Mucosa of stomach (tissue), 1 donor: Measurements from ENCODE around the gene HPCAL1.
"Not testable (repeated sequence)": the region's sequence is repeated elsewhere in the genome, so short reads cannot be mapped to it uniquely, and the experiment has no call there.

Source experiments
- H3K27me3 ChIP-seq: one replicate; pipeline ENCODE4 v1.7.0; 2013; ENCODE audit warnings: mild to moderate bottlenecking, low read length; ENCODE audit not compliant: control insufficient read depth, insufficient read depth
- H3K36me3 ChIP-seq: one replicate; pipeline ENCODE4 v1.7.0; 2013; ENCODE audit warnings: low read length; ENCODE audit not compliant: control insufficient read depth, insufficient read depth
- H3K4me1 ChIP-seq: one replicate; pipeline ENCODE4 v1.7.0; 2013; ENCODE audit warnings: mild to moderate bottlenecking, low read length; ENCODE audit not compliant: control insufficient read depth, insufficient read depth
- H3K4me3 ChIP-seq: one replicate; pipeline ENCODE4 v1.7.0; 2013; ENCODE audit warnings: low read length
- H3K9ac ChIP-seq: one replicate; pipeline ENCODE4 v1.7.0; 2013; ENCODE audit warnings: mild to moderate bottlenecking, low read length, moderate library complexity
- H3K9me3 ChIP-seq: one replicate; pipeline ENCODE4 v1.7.0; 2013; ENCODE audit warnings: mild to moderate bottlenecking, low read length, moderate library complexity; ENCODE audit not compliant: control insufficient read depth
- donor health status: Pancreatic carcinoma.

HPCAL1 gene

GRCh38 chr2:10453905-10454298 lies 151.2 kb downstream of the HPCAL1 start:
- Histone ChIP-seq H3K4me1 (peaks cover 56% of the 10 kb centered on the region), H3K27me3 (no peaks in the 10 kb centered on the region), H3K4me3 (no peak overlapping the region), H3K9me3 (no peaks in the 10 kb centered on the region), H3K36me3 (no peaks in the 10 kb centered on the region), H3K9ac (no peak overlapping the region)

GRCh38 chr2:10454505-10454904 lies 151.8 kb downstream of the HPCAL1 start:
- Histone ChIP-seq H3K4me1 (peaks cover 50% of the 10 kb centered on the region), H3K4me3 (no peak overlapping the region), H3K9ac (no peak overlapping the region)

DNA sequence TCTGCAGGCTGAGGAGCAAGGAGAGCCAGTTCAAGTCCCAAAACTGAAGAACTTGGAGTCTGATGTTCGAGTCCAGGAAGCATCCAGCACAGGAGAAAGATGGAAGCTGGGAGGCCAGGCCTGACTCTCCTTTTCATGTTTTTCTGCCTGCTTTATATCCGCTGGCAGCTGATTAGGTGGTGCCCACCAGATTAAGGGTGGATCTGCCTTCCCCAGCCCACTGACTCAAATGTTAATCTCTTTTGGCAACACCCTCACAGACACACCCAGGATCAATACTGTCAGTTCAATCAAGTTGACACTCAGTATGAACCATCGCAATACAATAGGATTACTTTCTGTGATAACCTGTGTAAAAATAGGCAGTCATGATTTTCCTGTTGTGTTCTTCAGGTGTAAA lies 154.5 kb downstream of the HPCAL1 start:
- not testable (repeated sequence) for H3K4me3 ChIP-seq, H3K9ac ChIP-seq, H3K27me3 ChIP-seq, H3K36me3 ChIP-seq, H3K9me3 ChIP-seq
- H3K4me1 ChIP-seq: peaks cover 30% of the 10 kb centered on the region

More at GRCh38 chr2:10454505-10454904, 151.8 kb downstream of the HPCAL1 start:
- Histone ChIP-seq H3K36me3 (no peaks in the 10 kb centered on the region), H3K9me3 (no peaks in the 10 kb centered on the region), H3K27me3 (no peaks in the 10 kb centered on the region)

DNA sequence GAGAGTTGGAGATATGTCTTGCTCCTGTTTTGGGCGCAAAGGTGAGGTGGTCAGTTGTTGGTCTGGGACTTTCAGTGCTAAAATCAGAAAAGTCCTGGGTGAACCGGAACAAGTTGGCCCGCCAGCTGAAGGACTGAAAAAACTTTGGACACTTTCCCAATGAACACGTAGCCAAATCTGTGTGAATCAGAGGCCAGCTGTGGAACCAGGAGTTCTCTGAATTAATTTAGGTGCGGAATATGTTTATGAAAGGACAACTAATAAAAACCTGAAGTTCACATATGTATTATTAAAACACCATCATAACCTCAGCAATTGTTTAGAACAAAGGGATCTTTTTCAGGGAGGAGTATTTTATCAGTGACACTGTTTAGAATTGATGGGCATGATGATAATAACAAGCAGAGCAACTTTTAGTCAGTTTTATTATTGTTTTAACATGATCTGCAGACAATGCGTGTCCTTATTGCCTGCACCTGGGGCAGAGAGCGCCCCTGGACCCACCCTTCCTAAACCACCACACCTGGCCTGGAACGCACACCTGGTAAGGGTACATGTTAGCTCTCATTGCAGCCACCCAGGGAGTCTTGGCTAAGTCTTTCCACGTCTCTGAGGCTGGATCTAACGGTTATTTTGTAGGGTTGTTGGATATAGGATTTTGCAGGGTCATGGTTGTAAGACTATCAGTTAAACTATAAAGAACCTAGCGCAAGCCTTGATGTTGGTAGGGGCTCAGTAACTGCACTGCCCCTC lies 155.3 kb downstream of the HPCAL1 start:
- peaks cover 22% of the 10 kb centered on the region for H3K4me1 ChIP-seq
- no peak overlapping the region for H3K4me3 ChIP-seq
- H3K27me3 ChIP-seq: no peaks in the 10 kb centered on the region

GRCh38 chr2:10460366-10460796 lies 157.7 kb downstream of the HPCAL1 start:
- H3K4me1 ChIP-seq: peaks cover 9% of the 10 kb centered on the region
- H3K27me3 ChIP-seq: no peaks in the 10 kb centered on the region
- no peak overlapping the region for H3K4me3 ChIP-seq
- no peaks in the 10 kb centered on the region for H3K36me3 ChIP-seq
- no peak overlapping the region for H3K9ac ChIP-seq
- H3K9me3 ChIP-seq: no peaks in the 10 kb centered on the region

More for the DNA sequence above, 155.3 kb downstream of the HPCAL1 start:
- Histone ChIP-seq H3K36me3 (no peaks in the 10 kb centered on the region), H3K9ac (no peak overlapping the region), H3K9me3 (no peaks in the 10 kb centered on the region)

DNA sequence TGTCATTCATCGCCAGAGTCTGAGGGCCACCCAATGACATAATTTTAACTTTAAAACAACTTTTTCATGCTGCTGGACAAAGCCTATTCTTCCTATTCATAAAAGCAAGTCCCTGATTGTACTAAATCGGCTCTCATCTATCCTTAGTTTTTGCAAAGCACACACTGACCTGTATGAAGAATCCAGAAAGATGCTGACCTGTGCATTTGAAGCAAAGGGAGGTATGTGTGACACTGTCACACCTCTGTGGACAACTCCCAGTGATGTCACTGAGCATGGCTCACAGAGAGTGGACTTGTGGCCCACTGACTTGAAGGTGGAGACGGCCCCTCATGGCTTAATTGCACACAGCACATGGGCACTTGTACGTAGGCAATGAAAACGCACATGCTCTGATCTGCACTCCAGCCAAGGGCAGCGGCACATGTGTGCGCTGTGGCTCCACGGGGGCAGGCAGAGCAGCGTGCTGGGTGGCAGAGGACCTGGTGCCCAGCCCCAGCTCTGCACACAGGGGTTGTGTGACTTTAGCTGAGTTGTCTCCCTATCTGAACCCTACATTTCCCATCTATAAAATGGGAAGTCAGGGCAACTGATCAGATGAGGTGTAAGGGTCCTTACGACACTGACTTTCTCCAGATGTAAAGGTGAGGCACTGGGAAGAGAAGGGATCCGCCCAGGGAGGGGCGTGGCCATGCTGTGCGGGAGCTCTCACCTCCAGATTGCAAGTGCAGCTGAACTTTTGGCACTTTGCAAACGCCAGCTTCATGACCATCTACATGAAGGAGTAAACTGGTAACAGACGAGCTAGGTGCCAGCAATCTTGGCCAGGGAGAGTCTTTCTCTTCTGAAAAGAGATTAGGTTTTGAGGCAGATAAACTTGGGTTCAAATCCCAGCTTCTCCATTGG lies 159.7 kb downstream of the HPCAL1 start:
- Histone ChIP-seq H3K9me3 (no peaks in the 10 kb centered on the region), H3K4me1 (peaks cover 9% of the 10 kb centered on the region), H3K4me3 (no peak overlapping the region), H3K9ac (no peak overlapping the region), H3K27me3 (no peaks in the 10 kb centered on the region), H3K36me3 (no peaks in the 10 kb centered on the region)

- no peaks in the 10 kb centered on the region for H3K4me1 ChIP-seq
- no peaks in the 10 kb centered on the region for H3K9me3 ChIP-seq
- H3K4me3 ChIP-seq: no peak overlapping the region
- H3K36me3 ChIP-seq: no peaks in the 10 kb centered on the region
- H3K9ac ChIP-seq: no peak overlapping the region
- no peaks in the 10 kb centered on the region for H3K27me3 ChIP-seq
These were observed 163.2 kb downstream of the HPCAL1 start for GRCh38 chr2:10465910-10466309.

- Histone ChIP-seq H3K27me3 (no peaks in the 10 kb centered on the region), H3K4me3 (no peak overlapping the region), H3K9me3 (no peaks in the 10 kb centered on the region), H3K9ac (no peak overlapping the region), H3K4me1 (no peaks in the 10 kb centered on the region), H3K36me3 (no peaks in the 10 kb centered on the region)
These were observed 164.1 kb downstream of the HPCAL1 start for GRCh38 chr2:10466801-10467200.

DNA sequence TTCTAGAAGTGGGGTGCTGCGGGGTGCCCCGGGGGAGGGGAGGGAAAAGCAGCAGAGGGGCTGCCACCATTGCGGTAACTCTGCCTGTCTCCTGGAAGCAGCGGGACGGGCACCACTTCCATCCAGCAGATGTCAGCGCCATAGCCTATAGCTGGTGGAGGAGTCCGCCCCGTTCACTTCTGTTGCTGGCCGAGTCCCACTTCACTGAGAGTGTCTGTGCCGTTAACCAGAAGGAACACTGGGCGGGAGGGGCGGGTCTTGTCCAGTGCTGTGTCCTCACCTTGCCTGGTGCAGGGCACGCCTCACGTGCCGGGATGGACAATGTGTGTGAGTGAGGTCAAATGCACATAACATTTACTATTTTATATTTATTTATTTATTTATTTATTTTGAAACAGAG lies 164.7 kb downstream of the HPCAL1 start:
- no peaks in the 10 kb centered on the region for H3K9me3 ChIP-seq
- H3K9ac ChIP-seq: no peak overlapping the region
- H3K27me3 ChIP-seq: no peaks in the 10 kb centered on the region
- no peak overlapping the region for H3K4me3 ChIP-seq
- H3K36me3 ChIP-seq: no peaks in the 10 kb centered on the region
- H3K4me1 ChIP-seq: no peaks in the 10 kb centered on the region

DNA sequence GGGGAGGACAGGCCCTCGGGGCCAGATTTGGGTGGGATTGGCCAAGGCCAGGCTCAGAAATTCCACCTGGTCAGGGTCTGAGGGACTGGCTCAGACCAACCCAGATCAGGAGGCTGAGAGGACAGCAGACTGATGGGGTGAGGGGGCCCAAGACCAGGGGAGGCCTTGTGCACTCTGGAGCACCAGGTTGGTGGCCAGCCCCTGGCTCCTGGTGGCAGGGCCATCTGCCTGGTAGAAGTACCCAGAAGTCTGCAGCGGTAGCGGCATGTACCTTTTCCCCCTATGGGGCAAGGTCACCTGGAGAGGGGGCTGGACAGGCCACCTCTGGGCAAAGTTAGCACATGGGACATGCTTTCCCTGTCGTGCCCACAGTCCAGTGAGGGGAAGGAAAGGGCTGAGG lies 166.6 kb downstream of the HPCAL1 start:
- no peak overlapping the region for H3K9ac ChIP-seq
- H3K4me1 ChIP-seq: no peaks in the 10 kb centered on the region
- H3K4me3 ChIP-seq: no peak overlapping the region
- H3K36me3 ChIP-seq: no peaks in the 10 kb centered on the region
- no peaks in the 10 kb centered on the region for H3K9me3 ChIP-seq
- peaks cover 3% of the 10 kb centered on the region for H3K27me3 ChIP-seq

DNA sequence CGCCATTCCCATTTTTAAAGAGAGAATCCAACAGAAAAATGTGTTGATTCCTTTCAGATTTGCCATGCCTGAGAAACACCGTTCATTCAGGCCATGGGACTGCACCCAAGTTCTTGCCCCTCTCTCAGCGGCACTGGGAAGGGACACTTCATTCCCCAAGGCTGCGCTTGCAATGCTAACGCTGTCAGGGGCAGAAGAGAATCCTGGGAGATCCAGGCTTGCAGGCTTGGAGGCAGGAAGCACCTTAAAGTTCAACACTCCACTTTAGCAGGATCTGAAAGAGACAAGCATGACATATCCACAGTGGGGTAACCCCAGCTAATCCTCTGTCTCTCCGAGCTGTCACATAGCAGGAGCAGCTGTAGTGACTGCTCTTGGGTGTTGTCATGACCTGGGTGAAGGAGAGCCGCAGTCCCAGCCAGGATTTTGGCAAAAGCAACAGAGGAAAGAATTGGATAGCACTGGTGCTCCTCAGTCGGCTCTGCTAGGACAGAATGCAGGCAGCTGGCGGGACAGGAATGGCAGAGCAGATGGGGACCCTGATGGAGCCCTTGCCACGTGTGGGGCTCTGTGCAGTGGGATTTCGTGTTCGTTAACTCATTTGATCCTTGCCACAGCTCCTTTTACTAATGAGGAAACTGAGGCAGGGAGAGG lies 167.4 kb downstream of the HPCAL1 start:
- H3K4me3 ChIP-seq: no peak overlapping the region
- no peaks in the 10 kb centered on the region for H3K4me1 ChIP-seq
- H3K27me3 ChIP-seq: peaks cover 3% of the 10 kb centered on the region
- no peaks in the 10 kb centered on the region for H3K36me3 ChIP-seq
- no peaks in the 10 kb centered on the region for H3K9me3 ChIP-seq
- no peak overlapping the region for H3K9ac ChIP-seq
